PC-3 (cell line): ENCODE data around the gene KRTAP4-9. TPM values are rescaled to one million over a fixed set of nuclear protein-coding genes. Genes with fewer than 3 reads are reported as not detected.
"Not testable (repeated sequence)": the region's sequence is repeated elsewhere in the genome, so short reads cannot be mapped to it uniquely, and the experiment has no call there.

Experiments
- ATAC-seq: fragments of 200-7000 bp; cut with Tn5 transposase; 2 replicates; pipeline ENCODE4 v1.9.1; 2020; ENCODE audit warnings: mild to moderate bottlenecking, moderate library complexity
- BruUV-seq: library from RNA; stranded (reverse); fragments of 400-500 nt; replicated peaks from 2 replicates; lab custom pipeline; 2021; lab: Mats Ljungman, UMichigan
- CTCF ChIA-PET: fragments of 300-600 bp; sonication (Branson Sonifier 250); formaldehyde crosslinking; loops from one replicate; lab custom pipeline; 2022; ENCODE audit warnings: antibody characterized with exemption; lab: Charles Lee
- POLR2A ChIA-PET: fragments of 300-600 bp; sonication (Branson Sonifier 250); formaldehyde crosslinking; loops from one replicate; lab custom pipeline; 2022; ENCODE audit warnings: antibody characterized with exemption; ENCODE audit not compliant: unreplicated experiment; lab: Charles Lee
- DNase-seq: peaks from one replicate; pipeline ENCODE4 v3.0.0-alpha.2; 2015
- H2AFZ ChIP-seq: fragments of 300-600 bp; sonication (generic); 2 replicates; pipeline ENCODE4 v1.6.0; 2016; ENCODE audit warnings: antibody characterized with exemption, low read length
- H3F3A ChIP-seq: fragments of 300-600 bp; sonication (generic); one replicate; pipeline ENCODE4 v1.6.0; 2017; ENCODE audit warnings: antibody characterized with exemption, low read length, control low read depth, mild to moderate bottlenecking; ENCODE audit not compliant: unreplicated experiment
- H3K27ac ChIP-seq: fragments of 300-600 bp; sonication (generic); 2 replicates; pipeline ENCODE4 v1.5.1; 2016; ENCODE audit warnings: mild to moderate bottlenecking, low read length
- H3K27me3 ChIP-seq: fragments of 300-600 bp; sonication (generic); 2 replicates; pipeline ENCODE4 v1.6.1; 2016; ENCODE audit warnings: low read length, mixed read lengths
- H3K36me3 ChIP-seq: fragments of 300-600 bp; sonication (generic); 2 replicates; pipeline ENCODE4 v1.6.1; 2016; ENCODE audit warnings: low read depth, mixed run types, low read length, mixed read lengths
- H3K4me1 ChIP-seq: fragments of 300-600 bp; sonication (generic); 2 replicates; pipeline ENCODE4 v1.5.1; 2016; ENCODE audit warnings: low read length; ENCODE audit not compliant: insufficient read depth
- H3K4me2 ChIP-seq: fragments of 300-600 bp; sonication (generic); 2 replicates; pipeline ENCODE4 v1.6.0; 2016; ENCODE audit warnings: low read length
- H3K4me3 ChIP-seq: fragments of 300-600 bp; sonication (generic); 2 replicates; pipeline ENCODE4 v1.5.1; 2016; ENCODE audit warnings: mild to moderate bottlenecking, low read length, mixed read lengths
- H3K79me2 ChIP-seq: fragments of 300-600 bp; sonication (generic); 2 replicates; pipeline ENCODE4 v1.6.1; 2017; ENCODE audit warnings: low read length, mixed read lengths
- H3K9ac ChIP-seq: fragments of 300-600 bp; sonication (generic); 2 replicates; pipeline ENCODE4 v1.6.0; 2016; ENCODE audit warnings: mild to moderate bottlenecking, low read length
- H3K9me2 ChIP-seq: fragments of 300-600 bp; sonication (generic); replicated peaks from 2 replicates; pipeline ENCODE4 v1.6.1; 2016; ENCODE audit warnings: mixed run types, low read length, mixed read lengths
- H3K9me3 ChIP-seq: fragments of 300-600 bp; sonication (generic); 2 replicates; pipeline ENCODE4 v1.6.1; 2016; ENCODE audit warnings: low read length, mixed read lengths
- H4K20me1 ChIP-seq: fragments of 300-600 bp; sonication (generic); 2 replicates; pipeline ENCODE4 v1.6.1; 2016; ENCODE audit warnings: low read length, mixed read lengths
- CTCF ChIP-seq: fragments of 300-600 bp; sonication (generic); conservative IDR thresholded peaks from 2 replicates; pipeline ENCODE4 v1.5.1; 2017; ENCODE audit warnings: antibody characterized with exemption, low read depth, mild to moderate bottlenecking, low read length
- EZH2 ChIP-seq: fragments of 300-600 bp; sonication (generic); IDR thresholded peaks from one replicate; pipeline ENCODE4 v1.6.1; 2017; ENCODE audit warnings: antibody characterized with exemption, mild to moderate bottlenecking, low read length; ENCODE audit not compliant: unreplicated experiment
- EZH2phosphoT487 ChIP-seq: fragments of 300-600 bp; sonication (generic); IDR thresholded peaks from 2 replicates; pipeline ENCODE4 v1.6.1; 2018; ENCODE audit warnings: mild to moderate bottlenecking, antibody characterized with exemption, low read length, borderline replicate concordance
- intact Hi-C: fragments of 100-400 bp; cut with micrococcal nuclease; formaldehyde crosslinking; loops from 2 replicates; pipeline ENCODE4 v1.9.0; 2023
- total RNA-seq: library from RNA; depleted of rRNA; stranded (reverse); fragments of >200 nt; gene quantifications from 2 replicates; pipeline ENCODE4 v1.2.3, GENCODE V29; 2014

KRTAP4-9 gene
- total RNA-seq, 1 experiment from 2014 or later = not detected

DNA sequence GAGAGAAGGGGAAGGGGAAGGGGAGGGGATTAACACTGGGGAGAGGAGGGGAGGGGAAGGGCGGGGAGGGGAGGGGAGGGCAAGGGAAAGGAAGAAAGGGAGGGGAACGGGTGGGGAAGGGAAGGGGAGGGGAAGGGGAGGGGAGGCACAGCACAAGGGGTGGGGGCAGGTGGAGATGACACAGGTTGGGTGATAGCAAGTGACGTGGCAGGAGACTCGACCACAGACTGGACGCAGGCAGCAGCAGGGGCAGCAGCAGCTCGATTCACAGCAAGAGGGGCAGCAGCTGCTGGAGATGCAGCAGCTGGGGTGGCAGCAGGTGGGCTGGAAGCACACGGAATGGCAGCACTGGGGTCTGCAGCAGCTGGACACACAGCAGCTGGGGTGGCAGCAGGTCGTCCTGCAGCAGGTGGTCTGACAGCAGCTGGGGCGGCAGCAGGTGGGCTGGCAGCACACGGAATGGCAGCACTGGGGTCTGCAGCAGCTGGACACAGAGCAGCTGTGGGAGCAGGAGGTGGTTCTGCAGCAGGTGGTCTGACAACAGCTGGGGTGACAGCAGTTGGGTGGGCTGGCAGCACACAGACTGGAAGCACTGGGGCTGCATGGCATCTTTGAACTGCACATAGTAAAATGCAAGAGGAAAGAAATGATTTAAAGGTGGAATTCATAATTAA lies 3.5 kb upstream of the KRTAP4-9 start, which contains the start of gene KRTAP4-16:
TSS of gene KRTAP4-16 (minus strand) at position 624 of the 674 bp plus-strand sequence. CDS start at position 624, 0 bp downstream.
- Histone ChIP-seq H4K20me1 (no peaks in the 10 kb centered on the region), H3K9ac (no peak within 1 kb of the TSS), H3K4me2 (peak within 1 kb of the TSS; percentile 61), H3K9me2 (no peaks in the 10 kb centered on the region), H3K4me3 (peak within 1 kb of the TSS; percentile 47; the same call in 1 of the 2 replicates), H3K4me1 (peaks cover 45% of the 10 kb centered on the region), H3F3A (no peaks in the 10 kb centered on the region), H3K79me2 (0 out of 2 replicates have a peak, but pooled peaks cover 5% of the 10 kb centered on the region), H3K9me3 (no peaks in the 10 kb centered on the region), H2AFZ (no peak within 1 kb of the TSS), H3K27ac (0 out of 2 replicates have a peak within 1 kb of the TSS, but pooled peaks have one; percentile 9), H3K36me3 (no peaks in the 10 kb centered on the region), H3K27me3 (no peaks in the 10 kb centered on the region)
- DNase-seq (peak; percentile 49), ATAC-seq (no peak)
- TF ChIP-seq EZH2 = no peak
- no peak for TF ChIP-seq EZH2phosphoT487
- no peak for TF ChIP-seq CTCF
- ChIA-PET POLR2A (no interaction called here), CTCF (no interaction called here)
- no TSS peak for BruUV-seq
- intact Hi-C loops = no loop called here

- DNase-seq = peak; percentile 7
- no peak overlapping the region for H2AFZ ChIP-seq
- no peak for TF ChIP-seq EZH2
- TF ChIP-seq CTCF = no peak
- no peak for TF ChIP-seq EZH2phosphoT487
- intact Hi-C loops = no loop called here
- H3K4me2 ChIP-seq = peak overlapping the region; percentile 54
- H3K9me2 ChIP-seq = no peaks in the 10 kb centered on the region
- H3K4me1 ChIP-seq = peaks cover 34% of the 10 kb centered on the region
- 0 out of 2 replicates have a peak, but pooled peaks cover 5% of the 10 kb centered on the region for H3K79me2 ChIP-seq
- H3K36me3 ChIP-seq = no peaks in the 10 kb centered on the region
- H3K27me3 ChIP-seq = no peaks in the 10 kb centered on the region
- POLR2A ChIA-PET = interaction anchor here (0.5 kb wide), 1 partner anchor 47 kb away, joined by 3 read pairs; no protein-coding TSS in a partner anchor
- BruUV-seq = TSS peak; percentile 69
- no peak for ATAC-seq
- peak overlapping the region; percentile 27; the same call in 1 of the 2 replicates for H3K27ac ChIP-seq
- no peaks in the 10 kb centered on the region for H3K9me3 ChIP-seq
- H3K9ac ChIP-seq = no peak overlapping the region
- H3F3A ChIP-seq = no peaks in the 10 kb centered on the region
- H4K20me1 ChIP-seq = no peaks in the 10 kb centered on the region
- CTCF ChIA-PET = no interaction called here
- peak overlapping the region; percentile 36; the same call in 1 of the 2 replicates for H3K4me3 ChIP-seq
Measured at GRCh38 chr17:41103896-41104295, 1.3 kb upstream of the KRTAP4-9 start.

DNA sequence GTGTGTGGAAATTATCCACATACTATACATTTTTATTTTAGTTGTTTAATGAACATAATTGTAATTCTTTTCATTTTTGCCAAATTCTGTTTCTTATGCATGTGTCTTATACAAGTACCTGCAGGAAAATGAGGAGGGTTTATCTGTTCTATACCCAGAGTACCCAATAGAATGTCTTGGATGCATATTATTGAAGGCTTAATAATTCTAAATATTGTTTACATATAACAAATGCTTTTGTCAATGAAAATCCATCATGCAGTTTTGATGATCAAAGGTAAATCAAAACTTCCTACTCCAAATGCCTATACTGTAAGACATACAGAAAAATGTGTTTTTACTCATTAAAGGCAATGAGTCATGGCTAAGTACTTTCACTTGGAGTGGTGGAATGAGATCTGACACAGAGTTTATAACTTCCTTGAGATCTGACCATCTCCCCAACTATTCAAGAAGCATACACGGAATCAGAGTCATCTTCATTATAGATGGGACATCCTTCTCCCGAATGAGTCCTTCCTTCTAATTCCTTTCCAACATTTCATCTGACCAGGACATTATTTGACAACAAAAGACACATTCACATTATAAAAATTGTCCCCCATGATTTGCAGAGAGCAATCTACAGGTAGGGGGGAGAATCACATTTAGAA lies 677 bp upstream of the KRTAP4-9 start:
- H3K27me3 ChIP-seq, H3K36me3 ChIP-seq, POLR2A ChIA-PET, H3K9me3 ChIP-seq, CTCF ChIA-PET, H2AFZ ChIP-seq, H3K9ac ChIP-seq, BruUV-seq, intact Hi-C loops, H3K9me2 ChIP-seq, H4K20me1 ChIP-seq, H3K79me2 ChIP-seq, H3F3A ChIP-seq: not testable (repeated sequence)
- Histone ChIP-seq H3K4me2 (peak overlapping the region; percentile 54), H3K27ac (peak overlapping the region; percentile 50), H3K4me1 (peaks cover 31% of the 10 kb centered on the region), H3K4me3 (peak overlapping the region; percentile 36; the same call in 1 of the 2 replicates)
- ATAC-seq = peak; percentile 87
- DNase-seq = peak; percentile 59
